Measurements from ENCODE around the gene SYT6. TPM values are rescaled to one million over a fixed set of nuclear protein-coding genes. Genes with fewer than 3 reads are reported as not detected.

Gene SYT6
- total and polyA plus RNA-seq, 10 of the 15 experiments (the other 5 are each of a cell fraction or from before 2014, with no cell fraction given): 0.05 to 0.39 TPM; not detected in 8

DNA sequence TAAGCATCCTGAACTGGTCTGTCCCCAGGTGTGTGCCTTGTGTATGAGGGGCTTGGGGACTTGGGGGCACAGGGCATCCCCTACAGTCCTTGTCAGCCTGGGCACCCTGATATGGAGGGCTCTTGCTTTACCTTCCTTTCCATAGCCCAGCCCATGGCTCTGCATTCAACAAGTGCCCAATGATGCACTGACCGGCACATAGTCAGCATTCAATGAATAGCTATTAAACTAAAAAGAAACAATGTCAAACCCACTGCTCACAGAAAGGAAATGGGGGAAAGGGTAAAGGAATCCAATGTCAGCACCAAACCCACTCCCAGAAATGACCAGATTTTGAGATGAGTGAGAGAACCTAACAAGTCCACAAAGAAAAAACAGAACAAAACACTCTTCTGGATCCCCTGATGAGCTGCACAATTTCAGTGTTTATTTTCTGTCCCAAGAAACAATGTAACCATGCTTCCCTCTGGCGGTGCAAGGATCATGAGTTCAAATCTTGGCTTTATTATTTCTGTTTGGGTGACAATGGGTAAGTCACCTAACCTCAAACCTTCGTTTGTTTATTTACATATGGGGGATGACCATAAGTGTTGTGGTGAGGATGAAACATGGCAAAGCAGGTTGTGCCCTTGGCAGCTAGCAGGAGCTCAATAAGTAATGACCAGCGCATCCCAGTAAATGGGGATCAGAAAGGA, 22.0 kb downstream of the SYT6 start:
- Histone ChIP-seq H3K4me2 (ENCODE audit: control insufficient read depth, insufficient read depth) (no peak overlapping the region), H3K9ac (ENCODE audit: control insufficient read depth, insufficient read depth, low read length) (no peak overlapping the region), H3K27me3 (replicated peaks in 1 of 2; ENCODE audit: control insufficient read depth in 2 of 2, insufficient read depth in 2 of 2, low read length in 1 of 2) (peaks cover 2% of the 10 kb centered on the region in 2 experiments; a peak in 3 of 4 replicates), H4K20me1 (ENCODE audit: control insufficient read depth, insufficient read depth) (no peaks in the 10 kb centered on the region), H3K79me2 (ENCODE audit: control insufficient read depth, insufficient read depth, low read length) (no peaks in the 10 kb centered on the region), H3K4me1 (ENCODE audit: control insufficient read depth, insufficient read depth, low read length) (peaks cover 6% of the 10 kb centered on the region), H3K27ac (ENCODE audit: control insufficient read depth, insufficient read depth) (no peak overlapping the region), H3K9me3 (replicated peaks; ENCODE audit: control insufficient read depth, insufficient read depth, low read length) (no peaks in the 10 kb centered on the region), H3K4me3 (no peak overlapping the region), H2AFZ (ENCODE audit: control insufficient read depth, low read depth, low read length) (no peak overlapping the region), H3K36me3 (ENCODE audit: control insufficient read depth in 2 of 2, insufficient read depth in 2 of 2, low read length in 1 of 2) (no peaks in the 10 kb centered on the region)
- ChIA-PET SMC1A (ENCODE audit: uncharacterized antibody, unreplicated experiment) (interaction anchor here (1.2 to 2.9 kb wide), 4 partner anchors 56 to 154 kb away, joined by 3 to 22 read pairs (median 6); partner anchors contain the start of gene OLFML3), CTCF (interaction anchor here (0.7 to 2.4 kb wide), 7 partner anchors 24 to 154 kb away, joined by 3 to 17 read pairs (median 4); no protein-coding TSS in a partner anchor), POLR2A (interaction anchor here (0.5 kb wide), 1 partner anchor 51 kb away, joined by 3 read pairs; no protein-coding TSS in a partner anchor), RAD21 (ENCODE audit: unreplicated experiment) (interaction anchor here (1.0 to 1.5 kb wide), 3 partner anchors 53 to 154 kb away, joined by 4 to 6 read pairs (median 4); no protein-coding TSS in a partner anchor)
- no peak for DNase-seq (ENCODE audit: low read depth, low spot score)
- no peak for ATAC-seq
- FAIRE-seq: no peak
- no TSS peak for BruUV-seq (replicated peaks)
- WGBS (ENCODE audit: insufficient coverage, insufficient replicate concordance, low lambda C conversion rate, missing lambda C conversion rate): 29% methylated on average over 4 of the region's 4 CpGs
- in situ Hi-C loops (cut with MboI) (no loop called here), intact Hi-C loops (cut with micrococcal nuclease; ENCODE audit: unreplicated experiment) (no loop called here)
- TF ChIP-seq MEF2B (IDR thresholded peaks at IDR 0.05; ENCODE audit: partially characterized antibody, poor library complexity, severe bottlenecking) (no peak), USF1 (IDR thresholded peaks at IDR 0.05; ENCODE audit: borderline replicate concordance, extremely low read length, insufficient read depth, low read depth, low read length) (no peak), CBX5 (IDR thresholded peaks at IDR 0.05; ENCODE audit: low read depth) (no peak), IRF3 (IDR thresholded peaks at IDR 0.05) (no peak), TAF1 (IDR thresholded peaks at IDR 0.05; ENCODE audit: borderline replicate concordance, low read depth, low read length) (no peak), ESRRA (IDR thresholded peaks at IDR 0.05; ENCODE audit: low read length) (no peak)
- TF ChIP-seq, protein P1, sequence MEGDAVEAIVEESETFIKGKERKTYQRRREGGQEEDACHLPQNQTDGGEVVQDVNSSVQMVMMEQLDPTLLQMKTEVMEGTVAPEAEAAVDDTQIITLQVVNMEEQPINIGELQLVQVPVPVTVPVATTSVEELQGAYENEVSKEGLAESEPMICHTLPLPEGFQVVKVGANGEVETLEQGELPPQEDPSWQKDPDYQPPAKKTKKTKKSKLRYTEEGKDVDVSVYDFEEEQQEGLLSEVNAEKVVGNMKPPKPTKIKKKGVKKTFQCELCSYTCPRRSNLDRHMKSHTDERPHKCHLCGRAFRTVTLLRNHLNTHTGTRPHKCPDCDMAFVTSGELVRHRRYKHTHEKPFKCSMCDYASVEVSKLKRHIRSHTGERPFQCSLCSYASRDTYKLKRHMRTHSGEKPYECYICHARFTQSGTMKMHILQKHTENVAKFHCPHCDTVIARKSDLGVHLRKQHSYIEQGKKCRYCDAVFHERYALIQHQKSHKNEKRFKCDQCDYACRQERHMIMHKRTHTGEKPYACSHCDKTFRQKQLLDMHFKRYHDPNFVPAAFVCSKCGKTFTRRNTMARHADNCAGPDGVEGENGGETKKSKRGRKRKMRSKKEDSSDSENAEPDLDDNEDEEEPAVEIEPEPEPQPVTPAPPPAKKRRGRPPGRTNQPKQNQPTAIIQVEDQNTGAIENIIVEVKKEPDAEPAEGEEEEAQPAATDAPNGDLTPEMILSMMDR (IDR thresholded peaks at IDR 0.05 in 2 of 3, conservative IDR thresholded peaks at IDR 0.05 in 1 of 3; ENCODE audit: control insufficient read depth in 2 of 3, extremely low read depth in 1 of 3, insufficient read depth in 1 of 3, low read depth in 3 of 3, low read length in 3 of 3): 0 out of 6 replicates have a peak, but pooled peaks of 1 of the 3 experiments have one; percentile 6

All from GM12878 (cell line).